Kidney (tissue), 14 donors: ENCODE data around the gene DDX20. TPM values are rescaled to one million over a fixed set of nuclear protein-coding genes. Genes with fewer than 3 reads are reported as not detected.
A peak's percentile ranks its signal among the peaks of the same experiment; 100 is the strongest.

ENCODE experiments used
- DNase-seq, 5 donors: peaks; one replicate each; pipeline ENCODE4 v3.0.0-alpha.2; 2013 to 2020
- FAIRE-seq: peaks from 2 replicates; lab custom pipeline; 2012; peaks lifted over from hg19 to GRCh38; lab: Jason Lieb, UNC
- H3K27ac ChIP-seq, 2 donors: one replicate each; pipeline ENCODE4 v1.7.0; 2013; ENCODE audit warnings: low read depth in 2 of 2, low read length in 2 of 2, inconsistent platforms in 1 of 2
- H3K27me3 ChIP-seq: one replicate; pipeline ENCODE4 v1.7.1; 2013; ENCODE audit warnings: low read length, inconsistent platforms; ENCODE audit not compliant: control insufficient read depth, insufficient read depth
- H3K36me3 ChIP-seq, 3 donors: one replicate each; pipeline versions ENCODE4 v1.7.0 to v1.7.1; 2013; ENCODE audit warnings: low read length in 3 of 3, control low read depth in 1 of 3, inconsistent platforms in 1 of 3; ENCODE audit not compliant: insufficient read depth in 3 of 3, control insufficient read depth in 2 of 3
- H3K4me1 ChIP-seq, 3 donors: one replicate each; pipeline versions ENCODE4 v1.7.0 to v1.7.1; 2013; ENCODE audit warnings: low read length in 3 of 3, inconsistent platforms in 1 of 3, low read depth in 1 of 3; ENCODE audit not compliant: control insufficient read depth in 2 of 3, insufficient read depth in 2 of 3
- H3K4me3 ChIP-seq, 3 donors: one replicate each; pipeline versions ENCODE4 v1.7.0 to v1.8.1; 2013; ENCODE audit warnings: low read length in 3 of 3, control low read depth in 1 of 3, inconsistent platforms in 1 of 3
- H3K9ac ChIP-seq, 3 donors: one replicate each; pipeline versions ENCODE4 v1.7.0 to v1.7.1; 2013; ENCODE audit warnings: low read length in 3 of 3, control low read depth in 1 of 3, inconsistent platforms in 1 of 3
- H3K9me3 ChIP-seq, 3 donors: one replicate each; pipeline versions ENCODE4 v1.7.0 to v1.7.1; 2013; ENCODE audit warnings: low read length in 3 of 3, control low read depth in 1 of 3, inconsistent platforms in 1 of 3; ENCODE audit not compliant: control insufficient read depth in 2 of 3, insufficient read depth in 1 of 3
- intact Hi-C: fragments of 100-400 bp; cut with DNase I; formaldehyde crosslinking; loops from one replicate; pipeline ENCODE4 v1.11.1; 2022
- polyA plus RNA-seq: library from polyadenylated mRNA; stranded (reverse); fragments of 350-450 nt; fragmentation: Illumina TruSeq; extraction: RNeasy Lipid Tissue Mini Kit (QIAGEN cat#74804); gene quantifications from one replicate; pipeline ENCODE4 v1.2.3, GENCODE V29; 2014; ENCODE audit warnings: low read depth, low replicate concordance; ENCODE audit not compliant: insufficient read depth
- total RNA-seq: library from RNA; stranded (reverse); fragmentation: NEBNext Ultra II Directional; extraction: Animal tissue kit (Norgen Biotek cat#: 25700); gene quantifications from one replicate; pipeline ENCODE4 v1.2.1, GENCODE V29; 2021
- TF ChIP-seq, protein P1 (sequence below): IDR thresholded peaks from 3 replicates; pipeline ENCODE4 v1.5.1; 2012; ENCODE audit warnings: mild to moderate bottlenecking, moderate library complexity, borderline replicate concordance; ENCODE audit not compliant: insufficient read depth; ENCODE audit errors: extremely low read depth
- donor health status: control.
- donor health status: control.
- donor health status: control.
- donor health status: control.
- donor health status: control.
- donor health status: DM: yes; HTN: yes; CAD: no.
- donor health status: Normal renal cell carcinoma (clear cell type).

The DDX20 gene
- total and polyA plus RNA-seq, 2 donors from 2014 or later, result 5.5 to 9.6 TPM

DNA sequence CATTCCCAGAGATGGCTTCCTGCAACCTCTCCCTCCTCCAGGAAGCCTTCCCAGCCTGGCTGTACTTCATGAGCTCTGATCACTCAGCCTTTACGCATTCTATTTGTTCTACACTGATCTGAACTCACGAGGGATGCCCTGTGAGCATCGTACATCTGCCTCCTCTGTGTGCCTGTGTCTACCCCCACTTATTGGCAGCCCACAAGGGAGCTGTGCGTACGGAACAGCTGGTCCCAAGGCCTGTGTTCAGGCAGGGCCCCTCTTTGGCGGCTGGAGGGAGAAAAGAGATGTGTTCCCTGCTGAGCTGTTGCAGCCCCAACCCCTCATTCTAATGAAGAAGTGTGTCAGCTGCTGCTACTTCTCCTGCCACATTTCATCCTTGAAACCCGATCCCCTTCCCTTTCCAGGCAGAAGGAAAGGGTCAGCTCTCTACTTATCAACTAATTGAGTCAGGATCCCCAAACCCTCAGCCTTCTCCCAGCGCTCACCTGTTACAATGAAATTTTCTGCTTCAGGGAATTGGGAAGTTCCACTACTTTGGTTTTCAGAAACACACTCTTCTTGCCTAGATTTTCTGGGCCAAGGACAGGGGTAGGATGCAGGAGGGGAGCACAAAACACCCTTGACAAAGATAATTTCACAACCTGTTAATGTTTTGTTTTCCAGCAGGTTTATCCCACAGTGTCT lies 19.7 kb upstream of the DDX20 start:
- H3K4me1 ChIP-seq, result peaks cover 0 to 25% (median 15%) of the 10 kb centered on the region in 3 donors
- H3K4me3 ChIP-seq, result no peak overlapping the region
- H3K27ac ChIP-seq, result no peak overlapping the region
- no peaks in the 10 kb centered on the region for H3K36me3 ChIP-seq
- H3K9ac ChIP-seq, result no peak overlapping the region
- intact Hi-C loops, result no loop called here
- H3K27me3 ChIP-seq, result no peaks in the 10 kb centered on the region
- TF ChIP-seq, protein P1, sequence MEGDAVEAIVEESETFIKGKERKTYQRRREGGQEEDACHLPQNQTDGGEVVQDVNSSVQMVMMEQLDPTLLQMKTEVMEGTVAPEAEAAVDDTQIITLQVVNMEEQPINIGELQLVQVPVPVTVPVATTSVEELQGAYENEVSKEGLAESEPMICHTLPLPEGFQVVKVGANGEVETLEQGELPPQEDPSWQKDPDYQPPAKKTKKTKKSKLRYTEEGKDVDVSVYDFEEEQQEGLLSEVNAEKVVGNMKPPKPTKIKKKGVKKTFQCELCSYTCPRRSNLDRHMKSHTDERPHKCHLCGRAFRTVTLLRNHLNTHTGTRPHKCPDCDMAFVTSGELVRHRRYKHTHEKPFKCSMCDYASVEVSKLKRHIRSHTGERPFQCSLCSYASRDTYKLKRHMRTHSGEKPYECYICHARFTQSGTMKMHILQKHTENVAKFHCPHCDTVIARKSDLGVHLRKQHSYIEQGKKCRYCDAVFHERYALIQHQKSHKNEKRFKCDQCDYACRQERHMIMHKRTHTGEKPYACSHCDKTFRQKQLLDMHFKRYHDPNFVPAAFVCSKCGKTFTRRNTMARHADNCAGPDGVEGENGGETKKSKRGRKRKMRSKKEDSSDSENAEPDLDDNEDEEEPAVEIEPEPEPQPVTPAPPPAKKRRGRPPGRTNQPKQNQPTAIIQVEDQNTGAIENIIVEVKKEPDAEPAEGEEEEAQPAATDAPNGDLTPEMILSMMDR, result no peak
- DNase-seq (peak in 4 of 5 donors; percentile 53 to 86 (median 66)), FAIRE-seq (no peak)
- no peaks in the 10 kb centered on the region for H3K9me3 ChIP-seq

DNA sequence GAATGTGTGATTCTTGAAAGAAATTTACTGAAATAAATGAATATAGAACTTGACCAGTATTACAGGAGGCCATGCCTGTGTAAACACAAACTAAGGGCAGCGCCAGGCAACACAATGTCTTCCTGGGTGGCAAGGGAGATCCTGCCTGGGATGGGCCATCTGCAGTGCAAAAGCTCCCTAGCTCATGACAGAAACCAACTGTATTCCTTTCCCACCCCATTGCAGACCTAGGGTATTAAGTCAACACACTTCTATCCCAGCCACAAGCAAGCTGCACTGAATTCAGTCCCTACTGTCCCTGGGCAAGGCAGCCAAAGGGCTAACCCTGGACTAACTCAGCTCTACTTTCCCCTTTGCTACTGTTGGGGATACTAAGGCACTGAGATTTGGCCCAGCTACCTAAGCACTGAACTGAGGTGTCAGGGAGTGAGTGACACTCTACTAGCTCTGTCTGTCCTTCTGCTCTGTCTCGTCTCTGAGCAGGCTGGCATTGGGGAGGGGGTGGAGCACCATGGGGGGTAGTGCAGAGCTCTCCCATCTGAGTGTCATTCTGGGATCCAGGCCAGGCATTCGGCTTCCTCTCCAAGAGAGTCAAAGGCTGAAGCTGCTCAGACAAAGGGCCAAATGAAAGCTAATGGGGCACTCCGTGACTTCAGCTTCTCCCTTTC lies 19.0 kb upstream of the DDX20 start:
- peaks cover 0 to 25% (median 15%) of the 10 kb centered on the region in 3 donors for H3K4me1 ChIP-seq
- no peaks in the 10 kb centered on the region for H3K9me3 ChIP-seq
- intact Hi-C loops, result no loop called here
- no peaks in the 10 kb centered on the region for H3K36me3 ChIP-seq
- H3K27ac ChIP-seq, result no peak overlapping the region
- H3K27me3 ChIP-seq, result no peaks in the 10 kb centered on the region
- FAIRE-seq (no peak), DNase-seq (peak in 3 of 5 donors; percentile 45 to 81 (median 55))
- H3K4me3 ChIP-seq, result no peak overlapping the region
- TF ChIP-seq, protein P1, result no peak
- no peak overlapping the region for H3K9ac ChIP-seq

DNA sequence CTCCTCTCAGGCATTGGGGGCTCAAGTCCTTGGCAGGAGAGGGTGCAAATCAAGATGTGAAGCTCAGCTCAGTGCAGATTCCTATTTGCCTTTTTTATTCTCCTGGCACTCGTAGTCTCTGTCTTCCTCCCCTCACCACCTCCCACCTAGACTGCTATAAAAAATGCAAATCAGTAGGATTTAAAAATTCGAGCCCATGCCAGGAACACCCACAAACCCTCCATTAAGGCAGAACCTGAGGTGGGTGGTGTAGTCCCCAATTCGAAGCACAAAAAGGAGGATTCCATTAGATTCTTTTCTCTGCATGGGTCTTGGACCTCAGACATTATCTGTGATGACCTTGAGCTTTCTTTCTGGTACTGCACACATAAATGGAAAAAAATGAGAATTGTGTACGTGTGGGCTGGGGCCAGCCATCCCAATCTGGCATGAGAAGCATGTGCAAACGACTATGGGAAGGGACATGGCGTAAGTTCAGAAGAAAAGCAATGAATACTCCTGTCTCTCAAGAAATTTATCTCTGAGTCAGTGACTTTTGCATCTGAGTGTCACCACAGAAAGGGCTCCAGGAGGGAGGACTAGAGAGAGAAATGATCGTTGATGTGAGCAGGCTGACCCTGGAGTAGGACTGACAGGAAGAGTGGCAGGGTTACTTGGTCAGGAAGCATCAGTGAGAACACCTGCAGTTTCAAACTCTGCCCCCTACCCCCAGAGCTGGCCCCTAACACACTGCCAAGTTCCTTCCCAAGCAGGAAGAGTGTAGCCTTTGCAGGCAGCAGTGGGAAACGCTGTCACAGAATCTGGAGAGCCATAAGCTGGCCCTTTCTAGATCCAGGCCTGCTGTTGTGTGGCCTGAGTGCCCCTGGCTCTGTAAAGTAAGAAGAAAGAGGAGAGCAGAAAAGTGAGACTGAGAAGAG lies 18.2 kb upstream of the DDX20 start:
- H3K36me3 ChIP-seq, result no peaks in the 10 kb centered on the region
- TF ChIP-seq, protein P1, result no peak
- no peak overlapping the region for H3K9ac ChIP-seq
- DNase-seq (peak in 3 of 5 donors; percentile 42 to 45 (median 42)), FAIRE-seq (no peak)
- H3K4me3 ChIP-seq, result peak overlapping the region; percentile 1 to 84 (median 57)
- peaks cover 0 to 25% (median 15%) of the 10 kb centered on the region in 3 donors for H3K4me1 ChIP-seq
- no peaks in the 10 kb centered on the region for H3K27me3 ChIP-seq
- intact Hi-C loops, result no loop called here
- H3K9me3 ChIP-seq, result no peaks in the 10 kb centered on the region
- peak overlapping the region in 1 of 2 donors; percentile 12 for H3K27ac ChIP-seq
